D721Med (cell line): ENCODE measurements around the gene PLA2G4C.

Experiments used
- DNase-seq: peaks from one replicate; pipeline ENCODE4 v3.0.0; 2011; ENCODE audit warnings: low spot score; ENCODE audit not compliant: insufficient read length
- FAIRE-seq: peaks from 2 replicates; lab custom pipeline; 2011; peaks lifted over from hg19 to GRCh38; lab: Jason Lieb, UNC
- TF ChIP-seq, protein P1 (sequence below): IDR thresholded peaks from 2 replicates; pipeline ENCODE4 v1.5.1; 2012; ENCODE audit warnings: mild to moderate bottlenecking, control low read depth; ENCODE audit not compliant: insufficient read depth; ENCODE audit errors: missing control alignments

The PLA2G4C gene

DNA sequence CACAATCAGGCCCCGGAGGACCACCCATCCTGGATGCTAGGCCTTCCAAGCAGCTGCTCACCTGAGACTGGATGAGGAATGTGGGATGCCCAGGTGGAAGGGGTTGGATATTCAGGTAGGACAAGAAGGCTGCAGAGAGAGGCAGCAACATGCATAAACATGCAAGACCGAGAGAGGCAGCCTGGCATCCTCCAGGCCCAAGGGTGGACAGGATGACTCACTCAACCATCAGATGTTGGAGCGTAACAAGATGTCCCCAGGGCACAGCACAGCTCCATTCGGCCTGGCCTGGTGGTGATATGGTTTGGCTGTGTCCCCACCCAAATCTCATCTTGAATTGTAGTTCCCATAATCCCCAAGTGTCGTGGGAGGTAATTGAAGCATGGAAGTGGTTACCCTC lies 56.8 kb downstream of the PLA2G4C start:
- TF ChIP-seq, protein P1, sequence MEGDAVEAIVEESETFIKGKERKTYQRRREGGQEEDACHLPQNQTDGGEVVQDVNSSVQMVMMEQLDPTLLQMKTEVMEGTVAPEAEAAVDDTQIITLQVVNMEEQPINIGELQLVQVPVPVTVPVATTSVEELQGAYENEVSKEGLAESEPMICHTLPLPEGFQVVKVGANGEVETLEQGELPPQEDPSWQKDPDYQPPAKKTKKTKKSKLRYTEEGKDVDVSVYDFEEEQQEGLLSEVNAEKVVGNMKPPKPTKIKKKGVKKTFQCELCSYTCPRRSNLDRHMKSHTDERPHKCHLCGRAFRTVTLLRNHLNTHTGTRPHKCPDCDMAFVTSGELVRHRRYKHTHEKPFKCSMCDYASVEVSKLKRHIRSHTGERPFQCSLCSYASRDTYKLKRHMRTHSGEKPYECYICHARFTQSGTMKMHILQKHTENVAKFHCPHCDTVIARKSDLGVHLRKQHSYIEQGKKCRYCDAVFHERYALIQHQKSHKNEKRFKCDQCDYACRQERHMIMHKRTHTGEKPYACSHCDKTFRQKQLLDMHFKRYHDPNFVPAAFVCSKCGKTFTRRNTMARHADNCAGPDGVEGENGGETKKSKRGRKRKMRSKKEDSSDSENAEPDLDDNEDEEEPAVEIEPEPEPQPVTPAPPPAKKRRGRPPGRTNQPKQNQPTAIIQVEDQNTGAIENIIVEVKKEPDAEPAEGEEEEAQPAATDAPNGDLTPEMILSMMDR, result no peak
- FAIRE-seq (no peak), DNase-seq (no peak)

DNA sequence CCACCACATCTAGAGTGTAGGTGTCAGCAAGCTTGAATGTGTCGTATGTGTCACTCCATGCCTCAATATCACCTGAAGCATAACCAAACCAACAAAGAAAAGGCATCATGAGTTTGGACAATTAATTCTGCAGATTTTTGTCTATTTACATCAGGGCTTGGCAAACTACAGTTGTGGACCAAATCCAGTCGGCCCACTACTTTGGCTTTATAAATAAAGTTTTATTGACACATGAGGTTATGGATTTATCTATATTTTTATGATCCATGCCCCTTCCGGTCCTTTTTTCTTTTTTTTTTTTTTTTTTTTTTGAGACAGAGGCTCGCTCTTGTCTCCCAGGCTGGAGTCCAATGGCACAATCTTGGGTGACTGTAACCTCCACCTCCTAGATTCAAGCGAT lies 57.5 kb downstream of the PLA2G4C start:
- DNase-seq, result no peak
- FAIRE-seq, result no peak
- TF ChIP-seq, protein P1, result no peak

DNA sequence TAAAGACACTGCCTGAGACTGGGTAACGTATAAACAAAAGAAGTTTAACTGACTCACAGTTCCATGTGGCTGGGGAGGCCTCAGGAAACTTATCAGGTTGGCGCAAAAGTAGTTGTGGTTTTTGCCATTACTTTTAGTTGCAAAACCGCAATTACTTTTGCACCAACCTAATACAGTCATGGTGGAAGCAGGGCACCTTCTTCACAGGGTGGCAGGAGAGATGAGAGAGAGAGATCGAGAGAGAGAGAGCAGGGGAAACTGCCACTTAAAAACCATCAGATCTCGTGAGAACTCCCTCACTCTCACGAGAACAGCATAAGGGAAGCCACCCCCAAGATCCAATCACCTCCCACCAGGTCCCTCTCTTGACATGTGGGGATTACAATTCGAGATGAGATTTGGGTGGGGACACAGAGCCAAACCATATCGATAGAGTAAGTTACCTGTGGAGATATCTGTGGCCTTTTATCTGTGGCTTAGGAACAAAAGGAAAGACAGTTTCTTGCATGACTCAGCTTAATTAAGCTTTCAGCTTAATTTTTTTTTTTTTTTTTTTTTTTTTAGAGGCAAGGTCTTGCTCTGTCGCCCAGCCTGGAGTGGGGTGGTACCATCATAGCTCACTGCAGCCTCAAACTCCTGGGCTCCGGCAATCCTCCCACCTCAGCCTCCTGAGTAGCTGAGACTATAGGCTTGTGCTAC lies 59.1 kb downstream of the PLA2G4C start:
- DNase-seq (no peak), FAIRE-seq (no peak)
- TF ChIP-seq, protein P1, result no peak

DNA sequence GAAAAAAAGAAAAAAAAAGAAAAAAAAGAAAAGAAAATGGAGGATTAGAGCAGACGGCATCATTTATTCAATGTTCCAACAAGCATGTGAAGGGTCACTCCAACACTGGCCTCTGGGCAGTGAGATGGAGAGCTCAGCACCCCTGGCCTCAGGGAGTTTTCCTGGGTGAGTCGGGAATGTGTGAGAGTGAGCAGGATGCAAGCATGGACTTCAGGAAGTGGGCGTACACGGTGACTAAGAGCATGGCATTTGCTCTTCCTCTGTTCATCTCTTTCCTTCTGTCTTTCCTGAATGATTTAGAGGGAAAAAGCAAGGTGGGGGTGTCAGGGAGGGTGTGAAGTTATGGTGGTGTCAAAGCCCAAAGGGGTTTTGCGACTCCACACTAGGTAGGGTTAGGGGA lies 66.1 kb downstream of the PLA2G4C start:
- FAIRE-seq, result no peak

DNA sequence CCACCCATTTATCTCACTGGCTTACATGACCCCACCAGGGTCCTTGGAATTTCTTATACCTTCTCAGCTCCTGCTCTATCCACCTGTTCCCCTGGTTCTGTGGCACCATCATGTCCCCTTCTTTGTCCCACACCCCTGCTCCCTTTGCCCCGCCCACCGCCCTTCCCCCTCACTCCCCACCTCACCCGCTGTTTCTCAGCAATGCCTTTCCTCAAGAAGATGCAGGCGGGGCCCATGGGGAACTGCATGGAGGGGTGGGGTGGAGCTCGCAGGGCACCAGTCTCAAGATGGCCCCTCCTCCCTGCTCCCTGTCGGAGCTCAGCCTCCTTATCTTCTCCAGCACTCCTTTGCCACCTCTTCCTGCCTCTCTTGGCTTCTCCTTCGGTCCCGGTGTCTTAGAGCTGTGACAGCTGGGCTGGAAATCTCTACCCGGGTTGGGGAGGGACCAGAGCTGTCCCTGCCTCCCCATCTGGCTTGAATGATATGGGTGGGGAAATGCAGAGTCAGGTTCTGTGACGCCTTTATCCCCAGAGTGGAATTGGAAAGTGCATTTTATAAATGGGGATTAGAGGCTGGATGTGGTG lies 66.8 kb downstream of the PLA2G4C start, which contains the start of gene CABP5:
CABP5 (minus strand) TSS at position 405 of the 584 bp plus-strand sequence; CDS start at position 248, 157 bp downstream.
- FAIRE-seq (no peak), DNase-seq (no peak)
- TF ChIP-seq, protein P1, result no peak

More for the DNA sequence above, 66.1 kb downstream of the PLA2G4C start:
- DNase-seq, result no peak
- TF ChIP-seq, protein P1, result no peak

DNA sequence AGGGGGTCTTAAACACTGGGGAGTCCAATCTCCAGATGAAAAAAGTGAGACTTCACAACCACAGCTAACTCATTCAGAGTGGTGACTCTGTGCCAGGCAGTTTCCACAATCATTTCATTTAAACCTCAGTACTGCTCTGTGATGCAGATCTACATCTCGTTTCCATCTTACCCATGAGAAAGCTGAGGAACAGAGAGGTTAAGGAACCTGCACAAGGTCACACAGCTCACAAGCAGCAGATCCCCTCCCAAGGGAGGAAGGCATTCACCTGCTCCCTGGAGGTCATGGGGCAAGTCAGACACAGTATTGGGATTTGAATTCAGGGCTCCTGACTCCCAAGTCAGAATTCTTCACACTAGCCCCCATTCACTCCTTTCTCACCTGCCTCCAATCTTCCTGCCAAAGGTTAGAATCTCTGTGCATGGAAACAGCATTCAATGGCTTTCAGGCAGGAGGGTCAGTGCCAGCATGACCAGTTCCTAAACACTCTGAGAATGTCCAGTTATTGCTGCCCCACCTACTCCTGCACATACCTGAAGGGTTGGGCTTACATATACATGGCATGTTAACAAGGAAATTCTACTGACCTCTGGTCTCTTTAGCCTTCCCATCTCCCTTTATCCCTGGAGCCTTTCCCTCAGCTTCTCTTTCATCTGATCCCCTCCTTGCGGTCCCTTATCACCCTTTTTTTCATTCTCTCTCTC lies 68.6 kb downstream of the PLA2G4C start:
- no peak for FAIRE-seq
- DNase-seq, result no peak

More for the DNA sequence above, 68.6 kb downstream of the PLA2G4C start:
- TF ChIP-seq, protein P1, result no peak
